GM13976 (cell line): Measurements from ENCODE around the gene MOSMO.
A peak's percentile ranks its signal among the peaks of the same experiment; 100 is the strongest.

Experiments used
- DNase-seq: peaks from one replicate; pipeline ENCODE4 v3.0.0; 2012; ENCODE audit warnings: low spot score
- in situ Hi-C: fragments of 300-500 bp; cut with MboI; formaldehyde crosslinking; loops from one replicate; pipeline ENCODE4 v1.12.0; 2022; ENCODE audit warnings: low sequenced_read_pairs, mixed read lengths, inconsistent platforms; ENCODE audit not compliant: unreplicated experiment
- TF ChIP-seq, protein P1 (sequence below): IDR thresholded peaks from 2 replicates; pipeline ENCODE4 v1.5.1; 2012; ENCODE audit warnings: borderline replicate concordance, mild to moderate bottlenecking; ENCODE audit not compliant: insufficient read depth; ENCODE audit errors: extremely low read depth, missing control alignments, control extremely low read depth

MOSMO gene

DNA sequence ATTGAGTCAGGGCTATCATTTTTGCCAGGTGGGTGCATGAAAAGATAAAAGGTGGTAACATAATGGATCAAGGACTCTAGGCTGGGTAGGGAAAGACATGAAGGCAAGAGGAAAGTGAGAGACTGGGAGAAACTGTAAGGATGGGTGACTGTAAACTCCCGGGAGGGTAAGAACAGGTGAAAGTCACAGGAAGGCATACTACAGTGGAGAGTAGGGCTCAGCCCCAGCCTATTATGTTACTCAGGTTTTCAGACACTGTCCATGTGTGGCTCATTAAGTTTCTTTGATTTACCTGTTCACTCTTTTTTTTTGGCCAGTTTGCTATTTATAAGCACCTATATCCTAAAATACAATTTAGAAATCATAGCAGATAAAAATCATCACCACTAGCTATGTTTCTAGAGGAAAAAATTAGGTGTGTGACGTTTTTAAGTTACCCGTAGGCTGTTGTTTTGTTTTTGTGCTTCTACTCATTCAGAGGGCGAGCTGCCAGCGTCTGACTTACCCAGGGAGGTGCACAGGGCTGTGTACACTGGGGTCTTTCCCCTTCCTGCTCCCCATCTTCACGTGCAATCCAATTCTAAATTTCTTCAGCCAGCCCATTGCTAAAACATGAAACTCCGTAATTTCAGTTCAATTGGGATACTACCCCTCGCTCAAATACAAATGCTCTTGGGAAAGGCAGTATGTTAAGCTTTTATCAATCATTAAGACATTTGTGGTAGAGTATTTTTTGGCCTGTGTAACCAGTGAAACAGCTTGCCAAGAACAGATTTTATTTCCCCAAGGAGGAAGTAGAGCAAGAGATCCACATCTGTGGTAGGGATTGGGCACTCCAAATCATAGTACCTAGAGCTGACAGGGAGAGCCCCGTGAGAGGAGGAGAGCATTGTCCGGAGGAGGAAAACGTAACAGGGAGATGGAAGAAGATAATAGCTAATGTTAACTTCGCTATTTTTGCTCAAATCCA is 62.7 kb downstream of the MOSMO start:
- TF ChIP-seq, protein P1, sequence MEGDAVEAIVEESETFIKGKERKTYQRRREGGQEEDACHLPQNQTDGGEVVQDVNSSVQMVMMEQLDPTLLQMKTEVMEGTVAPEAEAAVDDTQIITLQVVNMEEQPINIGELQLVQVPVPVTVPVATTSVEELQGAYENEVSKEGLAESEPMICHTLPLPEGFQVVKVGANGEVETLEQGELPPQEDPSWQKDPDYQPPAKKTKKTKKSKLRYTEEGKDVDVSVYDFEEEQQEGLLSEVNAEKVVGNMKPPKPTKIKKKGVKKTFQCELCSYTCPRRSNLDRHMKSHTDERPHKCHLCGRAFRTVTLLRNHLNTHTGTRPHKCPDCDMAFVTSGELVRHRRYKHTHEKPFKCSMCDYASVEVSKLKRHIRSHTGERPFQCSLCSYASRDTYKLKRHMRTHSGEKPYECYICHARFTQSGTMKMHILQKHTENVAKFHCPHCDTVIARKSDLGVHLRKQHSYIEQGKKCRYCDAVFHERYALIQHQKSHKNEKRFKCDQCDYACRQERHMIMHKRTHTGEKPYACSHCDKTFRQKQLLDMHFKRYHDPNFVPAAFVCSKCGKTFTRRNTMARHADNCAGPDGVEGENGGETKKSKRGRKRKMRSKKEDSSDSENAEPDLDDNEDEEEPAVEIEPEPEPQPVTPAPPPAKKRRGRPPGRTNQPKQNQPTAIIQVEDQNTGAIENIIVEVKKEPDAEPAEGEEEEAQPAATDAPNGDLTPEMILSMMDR: no peak
- DNase-seq: no peak
- in situ Hi-C loops: loop anchor here (5.0 kb wide), 1 partner anchor 68 kb away; the partner anchor contains the start of gene PDZD9

DNA sequence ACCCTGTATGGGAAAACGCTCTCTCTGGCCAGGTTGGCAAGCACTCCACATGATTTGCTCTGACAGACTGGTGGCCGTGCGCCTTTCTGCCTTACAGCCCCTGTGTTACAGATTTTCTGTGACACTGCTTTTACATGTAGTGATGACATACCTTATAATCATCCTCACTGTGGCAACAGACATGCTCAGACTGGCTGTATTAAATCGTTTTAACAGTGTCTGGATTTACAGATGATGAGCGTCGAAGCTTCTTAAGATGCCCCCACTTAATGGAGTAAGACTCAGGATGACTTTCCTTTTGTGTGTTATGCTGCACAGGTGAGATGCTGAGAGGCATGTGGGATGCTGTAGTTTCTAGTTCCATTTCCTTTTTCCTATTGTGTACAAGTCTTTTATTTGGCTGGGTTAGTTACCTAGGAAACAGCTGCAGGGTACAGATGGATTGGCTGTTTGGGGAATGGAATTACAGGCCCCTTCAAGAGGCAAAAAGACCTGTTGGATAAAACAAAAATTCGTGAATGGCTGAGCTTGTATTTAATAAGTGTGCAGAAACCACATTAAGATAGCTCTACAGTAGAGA is 63.5 kb downstream of the MOSMO start:
- DNase-seq: no peak
- in situ Hi-C loops: loop anchor here (5.0 kb wide), 1 partner anchor 69 kb away; the partner anchor contains the start of gene PDZD9
- TF ChIP-seq, protein P1: no peak

GRCh38 chr16:22073350-22073749 is 65.4 kb downstream of the MOSMO start:
- TF ChIP-seq, protein P1: no peak
- in situ Hi-C loops: loop anchor here (5.0 kb wide), 1 partner anchor 71 kb away; the partner anchor contains the start of gene PDZD9

DNA sequence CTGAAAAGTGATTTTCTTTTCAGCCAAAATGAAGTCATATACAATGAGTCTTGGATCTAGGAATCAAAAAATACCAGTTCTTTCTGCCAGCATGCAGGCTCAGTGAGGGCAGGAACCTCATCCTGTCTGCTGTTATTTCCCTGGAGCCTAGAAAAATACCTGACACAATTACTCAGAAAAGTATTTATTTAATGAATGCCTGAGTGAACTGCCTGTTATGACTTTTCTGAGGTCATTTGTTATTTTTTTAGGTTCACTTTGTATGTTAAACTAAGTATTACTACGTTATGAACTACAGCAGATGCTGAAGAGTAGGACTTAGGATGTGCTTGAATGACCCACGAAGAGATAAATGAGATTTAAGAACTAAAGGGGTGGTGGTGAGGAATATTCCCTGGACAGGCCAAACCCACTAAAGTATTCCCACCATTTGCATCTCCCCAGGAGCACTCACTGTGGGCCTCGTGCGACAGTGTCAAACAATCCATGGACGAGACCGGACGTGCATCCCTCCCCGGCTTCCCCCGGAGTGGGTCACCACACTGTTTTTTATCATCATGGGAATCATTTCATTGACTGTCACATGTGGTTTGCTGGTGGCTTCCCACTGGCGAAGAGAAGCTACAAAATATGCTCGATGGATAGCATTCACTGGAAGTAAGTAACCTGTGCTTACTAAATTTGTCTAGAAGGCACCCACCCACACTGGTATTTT is 67.3 kb downstream of the MOSMO start:
- no peak for DNase-seq
- TF ChIP-seq, protein P1: no peak
- in situ Hi-C loops: no loop called here

More at GRCh38 chr16:22073350-22073749, 65.4 kb downstream of the MOSMO start:
- no peak for DNase-seq

GRCh38 chr16:22075776-22076175 is 67.9 kb downstream of the MOSMO start:
- TF ChIP-seq, protein P1: no peak
- in situ Hi-C loops: no loop called here
- no peak for DNase-seq

GRCh38 chr16:22077700-22078313 is 69.9 kb downstream of the MOSMO start:
- TF ChIP-seq, protein P1: peak; percentile 52
- in situ Hi-C loops: no loop called here
- DNase-seq: peak; percentile 65
